GM08714 (cell line): ENCODE results near the gene FGF4.

Experiments
- H3K4me3 ChIP-seq: fragments of 200-500 bp; sonication (Bioruptor generic); 2 replicates; pipeline ENCODE4 v1.5.1; 2014; ENCODE audit warnings: mild to moderate bottlenecking, low read length, inconsistent platforms
- ZNF274 ChIP-seq: IDR thresholded peaks from 2 replicates; pipeline ENCODE4 v1.6.1; 2012; ENCODE audit warnings: mild to moderate bottlenecking, low read depth, low read length

Gene FGF4

GRCh38 chr11:69799582-69799981 is 24.4 kb upstream of the FGF4 start:
- no peak for TF ChIP-seq ZNF274
- H3K4me3 ChIP-seq = no peak overlapping the region

- H3K4me3 ChIP-seq = no peak overlapping the region
- TF ChIP-seq ZNF274 = no peak
Observed at GRCh38 chr11:69799097-69799496, 24.0 kb upstream of the FGF4 start.

GRCh38 chr11:69797737-69798528 is 22.8 kb upstream of the FGF4 start:
- TF ChIP-seq ZNF274 = no peak
- no peak overlapping the region for H3K4me3 ChIP-seq

- TF ChIP-seq ZNF274 = no peak
- H3K4me3 ChIP-seq = no peak overlapping the region
Observed at GRCh38 chr11:69797156-69797555, 22.0 kb upstream of the FGF4 start.

- TF ChIP-seq ZNF274 = no peak
- H3K4me3 ChIP-seq = no peak overlapping the region
Observed at GRCh38 chr11:69796063-69796462, 20.9 kb upstream of the FGF4 start.

GRCh38 chr11:69791276-69792180 is 16.4 kb upstream of the FGF4 start:
- no peak overlapping the region for H3K4me3 ChIP-seq
- TF ChIP-seq ZNF274 = no peak

- no peak overlapping the region for H3K4me3 ChIP-seq
- no peak for TF ChIP-seq ZNF274
Observed at GRCh38 chr11:69788956-69789355, 13.8 kb upstream of the FGF4 start.

GRCh38 chr11:69787906-69788305 is 12.8 kb upstream of the FGF4 start:
- H3K4me3 ChIP-seq = no peak overlapping the region
- no peak for TF ChIP-seq ZNF274

- no peak overlapping the region for H3K4me3 ChIP-seq
- TF ChIP-seq ZNF274 = no peak
Observed at GRCh38 chr11:69787457-69787856, 12.3 kb upstream of the FGF4 start.

- TF ChIP-seq ZNF274 = no peak
Observed at GRCh38 chr11:69781241-69781640, 6.1 kb upstream of the FGF4 start.

GRCh38 chr11:69778373-69778772 is 3.2 kb upstream of the FGF4 start:
- no peak for TF ChIP-seq ZNF274

More at GRCh38 chr11:69781241-69781640, 6.1 kb upstream of the FGF4 start:
- no peak overlapping the region for H3K4me3 ChIP-seq

GRCh38 chr11:69774354-69775162 is 583 bp downstream of the FGF4 start:
- H3K4me3 ChIP-seq = no peak overlapping the region
- no peak for TF ChIP-seq ZNF274

More at GRCh38 chr11:69778373-69778772, 3.2 kb upstream of the FGF4 start:
- no peak overlapping the region for H3K4me3 ChIP-seq

GRCh38 chr11:69773626-69774353 is 1.4 kb downstream of the FGF4 start:
- no peak for TF ChIP-seq ZNF274
- no peak overlapping the region for H3K4me3 ChIP-seq

- no peak for TF ChIP-seq ZNF274
- H3K4me3 ChIP-seq = no peak overlapping the region
Observed at GRCh38 chr11:69771466-69771865, 3.7 kb downstream of the FGF4 start.
